CD4-positive, alpha-beta T cell treated with Interleukin-2 at 100 ng/mL for 4 hours (primary cell): ENCODE measurements around the gene ZNF891.

ENCODE experiments used
- DNase-seq: peaks from one replicate; pipeline ENCODE4 v3.0.0-alpha.2; 2020; ENCODE audit warnings: low spot score

ZNF891 gene

DNA sequence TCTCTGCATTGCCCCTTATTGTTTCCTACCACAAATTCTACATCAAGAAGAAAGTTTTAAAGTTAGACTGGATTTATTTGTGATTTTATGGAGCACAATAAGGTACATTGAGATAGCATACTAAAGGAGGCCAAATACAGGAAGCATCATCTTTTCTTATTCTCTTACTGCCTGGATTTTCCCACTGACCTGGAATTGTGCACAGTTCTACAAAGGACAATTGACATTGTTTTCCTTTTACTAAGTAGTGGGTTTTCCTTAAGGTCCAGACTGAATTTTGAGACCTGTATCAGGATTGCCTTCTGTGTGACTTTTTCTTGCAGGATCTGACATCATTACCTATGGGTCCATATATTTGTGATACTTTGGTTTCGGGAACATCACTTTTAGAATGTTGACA lies 68.1 kb downstream of the ZNF891 start:
- DNase-seq = no peak

DNA sequence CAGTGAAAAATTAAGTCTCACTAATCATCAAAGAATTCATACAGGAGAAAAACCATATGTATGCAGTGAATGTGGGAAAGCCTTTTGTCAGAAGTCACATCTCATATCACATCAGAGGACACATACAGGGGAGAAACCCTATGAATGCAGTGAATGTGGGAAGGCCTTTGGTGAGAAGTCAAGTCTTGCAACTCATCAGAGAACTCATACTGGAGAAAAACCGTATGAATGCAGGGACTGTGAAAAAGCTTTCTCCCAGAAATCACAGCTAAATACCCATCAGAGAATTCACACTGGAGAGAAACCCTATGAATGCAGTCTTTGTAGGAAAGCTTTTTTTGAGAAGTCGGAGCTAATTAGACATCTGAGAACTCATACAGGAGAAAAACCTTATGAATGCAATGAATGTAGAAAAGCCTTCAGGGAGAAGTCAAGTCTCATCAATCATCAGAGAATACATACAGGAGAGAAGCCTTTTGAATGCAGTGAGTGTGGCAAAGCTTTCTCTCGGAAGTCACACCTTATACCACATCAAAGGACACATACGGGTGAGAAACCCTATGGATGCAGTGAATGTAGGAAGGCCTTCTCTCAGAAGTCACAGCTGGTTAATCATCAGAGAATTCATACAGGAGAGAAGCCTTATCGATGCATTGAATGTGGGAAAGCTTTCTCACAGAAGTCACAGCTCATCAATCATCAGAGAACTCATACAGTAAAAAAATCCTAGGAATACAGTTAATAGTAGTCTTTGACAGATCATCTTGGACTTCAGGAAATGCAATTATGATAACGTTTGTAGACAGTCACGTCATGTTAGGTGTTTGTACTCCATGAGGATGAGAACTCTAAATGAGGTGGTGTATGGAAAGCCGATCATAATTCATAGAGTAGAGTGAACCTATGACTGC lies 71.6 kb downstream of the ZNF891 start:
- no peak for DNase-seq

DNA sequence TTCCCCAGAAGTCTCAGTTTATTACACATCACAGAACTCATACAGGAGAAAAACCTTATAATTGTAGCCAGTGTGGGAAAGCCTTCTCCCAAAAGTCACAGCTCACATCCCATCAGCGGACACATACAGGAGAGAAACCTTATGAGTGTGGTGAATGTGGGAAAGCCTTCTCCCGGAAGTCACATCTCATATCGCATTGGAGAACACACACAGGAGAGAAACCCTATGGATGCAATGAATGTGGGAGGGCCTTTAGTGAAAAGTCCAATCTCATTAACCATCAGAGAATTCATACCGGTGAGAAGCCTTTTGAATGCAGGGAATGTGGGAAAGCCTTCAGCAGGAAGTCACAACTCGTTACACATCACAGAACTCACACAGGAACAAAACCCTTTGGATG lies 72.6 kb downstream of the ZNF891 start:
- DNase-seq = no peak
